ENCODE results near the gene ADIRF.
"Not testable (repeated sequence)": the region's sequence is repeated elsewhere in the genome, so short reads cannot be mapped to it uniquely, and the experiment has no call there.

The ADIRF gene

DNA sequence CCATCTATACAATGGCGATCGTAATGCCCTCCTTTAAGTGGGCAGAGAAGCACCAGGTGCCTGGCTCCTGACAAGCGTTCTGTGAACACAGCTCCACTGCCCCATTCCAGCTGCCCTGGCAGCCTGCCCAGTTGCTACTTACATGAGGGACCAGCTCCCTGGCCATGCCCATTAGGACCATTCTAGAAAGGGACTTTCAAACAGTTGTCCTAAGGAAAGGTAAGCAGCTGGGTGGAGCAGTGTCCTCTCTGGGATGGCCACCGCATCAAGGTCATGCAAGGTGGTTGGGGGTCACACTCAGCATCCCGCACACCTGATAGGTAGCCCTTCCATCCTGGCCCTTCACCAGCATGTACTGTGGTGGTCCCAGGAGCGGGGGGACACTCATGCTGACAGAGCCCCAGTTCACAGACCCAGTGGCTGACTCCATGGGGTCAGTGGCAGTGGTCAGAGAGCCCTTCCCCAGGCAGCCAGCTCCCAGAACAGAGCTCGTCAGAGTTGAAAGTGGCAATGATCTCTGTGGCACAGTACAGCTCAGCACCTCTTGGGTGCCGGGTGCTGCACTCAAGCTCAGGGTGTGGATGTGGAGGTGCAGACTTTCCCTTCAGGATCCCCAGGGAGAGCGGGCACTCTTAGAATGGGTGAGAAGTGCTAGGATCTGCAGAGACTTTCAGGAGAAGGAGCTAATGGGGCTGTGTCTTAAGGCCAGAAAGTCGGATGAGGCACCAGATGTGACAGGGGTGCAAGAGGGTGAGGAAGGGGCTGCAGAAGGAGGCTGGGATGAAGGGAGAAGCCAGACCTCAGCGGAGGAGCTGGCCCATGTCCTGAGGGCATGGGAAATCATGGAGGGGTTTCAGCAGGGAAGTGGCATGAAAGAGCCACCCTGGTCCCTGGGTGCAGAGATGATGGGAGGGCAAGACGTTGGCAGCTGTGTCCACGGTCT, 21.8 kb upstream of the ADIRF start:
- DNase-seq = no peak

GRCh38 chr10:86947806-86948205, 20.5 kb upstream of the ADIRF start:
- not testable (repeated sequence) for DNase-seq

DNA sequence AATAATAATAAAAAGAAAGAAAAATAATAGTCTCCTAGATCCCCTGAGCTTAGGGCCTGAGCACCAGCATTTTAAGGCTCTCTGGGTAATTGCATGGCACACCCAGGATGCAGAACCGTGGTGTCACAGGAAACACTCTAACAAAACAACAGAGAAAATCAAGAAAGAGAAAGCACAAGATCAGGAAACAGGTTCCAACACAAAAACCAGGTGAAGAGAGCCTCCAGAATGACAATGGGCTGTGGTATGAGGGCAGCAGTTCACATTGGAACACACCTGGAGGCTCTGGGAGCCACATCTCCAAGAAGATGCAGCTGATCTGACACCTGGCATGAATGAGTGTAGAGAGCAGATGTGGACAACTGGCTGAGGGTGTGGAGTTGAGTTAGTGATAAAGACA, 17.9 kb upstream of the ADIRF start:
- no peak for DNase-seq

GRCh38 chr10:86951184-86951761, 17.0 kb upstream of the ADIRF start:
- no peak for DNase-seq

DNA sequence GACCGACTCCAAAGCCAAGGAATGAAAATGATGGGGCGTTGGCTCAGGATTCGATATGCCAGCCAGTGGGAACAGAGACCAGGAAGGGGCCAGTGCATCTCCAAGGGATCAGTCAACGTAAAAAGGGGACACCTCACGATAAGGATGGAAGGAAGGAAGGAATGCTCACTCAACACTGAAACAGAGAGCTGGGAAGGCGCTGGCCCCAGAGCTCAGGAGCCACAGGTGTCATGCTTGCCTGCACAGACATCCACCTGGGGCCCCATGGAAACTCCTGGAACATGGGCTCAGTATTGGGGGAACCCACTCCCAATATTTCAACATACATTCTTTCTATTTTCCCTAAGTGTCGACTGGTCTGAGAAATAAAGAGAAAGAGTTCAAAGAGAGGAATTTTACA, 16.2 kb upstream of the ADIRF start:
- no peak for DNase-seq

DNA sequence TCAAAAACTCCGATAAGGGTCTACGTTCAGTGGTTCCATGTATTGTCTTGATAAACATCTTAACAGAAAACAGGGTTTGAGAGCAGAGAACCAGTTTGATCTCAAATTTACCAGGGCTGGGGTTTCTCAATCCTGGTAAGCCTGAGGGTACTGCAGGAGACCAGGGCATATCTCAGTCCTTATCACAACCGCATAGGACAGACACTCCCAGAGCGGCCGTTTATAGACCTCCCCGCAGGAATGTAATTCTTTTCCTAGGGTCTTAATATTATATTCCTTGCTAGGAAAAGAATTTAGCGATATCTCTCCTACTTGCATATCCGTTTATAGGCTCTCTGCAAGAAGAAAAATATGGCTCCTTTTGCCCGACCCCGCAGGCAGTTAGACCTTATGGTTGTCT, 15.6 kb upstream of the ADIRF start:
- not testable (repeated sequence) for DNase-seq

GRCh38 chr10:86953747-86954680, 14.3 kb upstream of the ADIRF start:
- no peak for DNase-seq

DNA sequence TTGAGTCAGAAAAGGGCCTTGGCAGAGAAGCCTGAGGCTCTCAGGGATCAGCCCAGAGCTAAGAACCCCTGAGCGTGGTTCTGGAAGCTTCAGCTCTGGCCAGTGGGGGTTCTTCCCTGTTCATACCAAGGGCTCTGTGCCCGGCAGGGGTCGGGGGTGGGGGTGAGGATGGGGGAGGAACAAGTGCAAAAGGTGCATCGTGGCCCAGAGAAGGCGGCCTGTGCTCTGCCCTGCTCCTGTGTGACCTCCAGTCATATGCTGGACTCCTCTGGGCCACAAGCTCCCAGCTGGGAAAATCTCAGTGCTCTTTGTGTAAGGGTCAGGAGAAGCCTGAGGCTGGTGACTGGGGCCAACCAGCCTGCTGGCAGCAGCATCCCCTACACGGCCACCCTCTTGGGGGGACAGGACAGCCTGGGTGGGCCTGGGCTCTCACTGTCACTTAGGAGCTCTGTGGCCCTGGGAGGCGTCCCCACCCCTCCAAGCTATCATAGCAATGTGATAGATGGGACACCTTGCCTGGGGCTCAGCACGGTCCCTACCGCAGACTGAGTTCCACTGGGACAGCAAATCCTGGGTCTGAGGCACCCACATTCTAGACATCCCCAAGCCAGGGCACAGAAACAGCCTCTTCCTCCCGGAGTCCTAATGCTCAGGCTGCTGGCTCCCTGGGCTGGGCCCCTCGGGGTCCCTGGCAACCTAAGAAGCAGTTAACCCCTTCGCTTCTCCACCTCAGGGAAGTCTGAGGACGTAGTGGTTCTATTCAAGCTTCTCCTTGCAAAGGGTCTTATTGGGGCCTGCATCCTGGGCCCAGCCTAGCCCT, 13.4 kb upstream of the ADIRF start:
- DNase-seq = no peak

- DNase-seq = no peak
Observed at GRCh38 chr10:86955501-86956194, 12.6 kb upstream of the ADIRF start.

DNA sequence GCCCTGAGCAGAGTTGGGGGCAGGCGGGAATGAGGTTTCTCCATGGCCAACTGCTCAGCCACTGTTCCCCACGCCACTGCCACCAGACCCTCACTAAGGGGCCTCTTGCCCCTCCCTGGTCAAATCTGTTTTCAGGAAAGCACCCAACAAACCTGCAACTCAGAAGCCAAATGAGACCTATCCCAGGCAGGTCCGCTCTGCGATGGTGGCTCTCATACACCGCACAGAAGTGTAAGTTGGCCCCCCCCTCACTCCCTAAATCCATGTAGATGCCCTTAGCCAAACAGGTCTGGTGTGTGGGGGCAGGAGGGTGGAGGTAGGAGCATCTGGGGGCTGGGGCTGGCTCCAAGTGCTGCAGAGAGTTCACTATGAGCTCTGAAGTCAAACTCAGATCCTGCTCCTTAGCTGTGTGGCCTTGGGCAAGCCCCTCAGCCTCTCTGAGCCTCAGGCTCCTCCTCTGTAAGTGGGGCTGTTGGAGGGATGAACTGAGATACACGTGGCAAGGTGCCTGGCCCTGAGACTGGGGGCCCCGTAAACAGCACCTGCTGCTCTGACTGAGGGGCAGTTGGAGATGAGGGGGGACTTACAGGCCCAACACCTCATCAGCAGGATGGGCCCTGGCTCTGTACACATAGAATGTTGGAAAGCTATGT, 12.0 kb upstream of the ADIRF start:
- no peak for DNase-seq

DNA sequence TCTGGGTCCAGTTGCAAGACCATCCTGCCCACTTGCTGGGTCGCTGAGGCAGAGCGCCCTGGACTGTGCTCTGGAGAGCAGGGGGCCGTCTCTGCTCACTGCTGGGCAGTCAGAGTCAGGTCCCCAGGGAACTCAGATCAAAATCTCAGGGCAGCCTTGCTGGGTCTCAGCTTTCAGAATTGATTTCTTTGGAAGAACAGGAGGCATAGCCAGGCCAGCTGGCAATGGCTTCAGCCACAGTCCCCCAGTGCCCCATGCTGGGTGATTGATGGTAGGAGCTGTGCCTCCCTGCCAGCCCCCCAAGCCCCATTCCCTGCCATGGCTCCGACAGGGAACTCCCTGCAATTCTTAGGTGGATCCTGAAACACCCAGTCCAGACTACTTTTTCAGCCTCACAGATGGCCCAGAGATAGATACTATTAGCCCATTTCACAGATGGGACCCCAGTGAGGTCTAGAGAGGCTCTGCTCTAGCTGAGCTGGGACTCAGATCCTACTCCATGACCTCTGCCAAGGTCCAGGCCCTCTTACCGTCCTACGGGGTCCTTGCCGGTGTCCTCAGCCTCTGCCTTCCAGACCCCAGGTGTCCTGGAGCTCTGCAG, 11.3 kb upstream of the ADIRF start:
- no peak for DNase-seq

DNA sequence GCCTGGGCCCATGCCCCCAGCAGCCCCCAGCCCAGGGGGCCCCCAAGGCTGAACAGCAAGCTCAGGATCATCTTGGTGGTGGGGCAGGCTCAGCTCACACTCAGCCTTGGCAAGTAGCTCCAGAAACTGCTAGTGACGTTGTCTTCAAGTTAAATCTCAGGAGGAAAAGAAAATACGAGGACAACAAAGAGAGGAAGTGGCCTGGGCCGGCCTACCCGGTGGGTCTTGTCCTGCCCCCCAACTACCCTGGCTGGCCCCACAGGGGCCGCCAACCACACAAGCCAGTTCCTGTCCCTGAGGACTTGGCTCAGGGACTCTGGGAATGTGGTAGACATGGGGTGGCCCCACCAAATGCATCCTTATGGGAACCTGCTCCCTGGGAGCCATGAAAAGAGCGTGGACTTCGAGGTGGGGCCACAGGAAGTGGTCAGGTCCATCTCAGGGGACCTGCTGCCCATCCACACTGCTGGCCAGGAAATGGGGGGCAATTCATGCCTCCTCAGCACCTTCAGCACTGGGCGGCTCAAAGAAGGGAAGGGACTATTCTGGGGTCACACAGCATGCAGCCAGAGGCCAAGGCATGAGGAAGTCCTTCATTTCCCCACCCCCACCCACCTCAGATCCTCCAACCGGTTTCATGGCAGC, 10.7 kb upstream of the ADIRF start, which contains the start of gene MMRN2:
MMRN2 (minus strand) TSS at position 145 of the 645 bp plus-strand sequence; CDS start at position 71, 74 bp downstream.
- DNase-seq = no peak

GRCh38 chr10:86958116-86958900, 10.0 kb upstream of the ADIRF start, which contains the start of gene SNCG:
Gene SNCG, plus strand, starts transcription at chr10:86958599. Its CDS starts 99 bp downstream, at chr10:86958698.
- DNase-seq = no peak

- no peak for DNase-seq
Observed at GRCh38 chr10:86958901-86959736, 9.2 kb upstream of the ADIRF start.

DNA sequence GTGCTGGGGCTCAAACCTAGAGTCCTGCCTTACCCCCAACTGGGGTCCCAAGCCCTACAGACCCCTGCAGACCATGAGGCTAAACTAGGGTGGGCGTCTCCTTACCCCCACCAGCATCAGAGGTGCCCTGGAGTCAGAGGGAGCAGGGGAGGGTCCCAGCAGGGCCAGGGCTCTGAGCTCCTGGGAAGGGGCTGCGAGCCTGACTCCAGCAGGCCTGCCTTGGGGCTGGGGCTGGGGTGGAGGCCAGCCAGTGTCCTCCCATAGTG, 8.6 kb upstream of the ADIRF start:
- DNase-seq = no peak

GRCh38 chr10:86960003-86960862, 8.0 kb upstream of the ADIRF start:
- DNase-seq = no peak

DNA sequence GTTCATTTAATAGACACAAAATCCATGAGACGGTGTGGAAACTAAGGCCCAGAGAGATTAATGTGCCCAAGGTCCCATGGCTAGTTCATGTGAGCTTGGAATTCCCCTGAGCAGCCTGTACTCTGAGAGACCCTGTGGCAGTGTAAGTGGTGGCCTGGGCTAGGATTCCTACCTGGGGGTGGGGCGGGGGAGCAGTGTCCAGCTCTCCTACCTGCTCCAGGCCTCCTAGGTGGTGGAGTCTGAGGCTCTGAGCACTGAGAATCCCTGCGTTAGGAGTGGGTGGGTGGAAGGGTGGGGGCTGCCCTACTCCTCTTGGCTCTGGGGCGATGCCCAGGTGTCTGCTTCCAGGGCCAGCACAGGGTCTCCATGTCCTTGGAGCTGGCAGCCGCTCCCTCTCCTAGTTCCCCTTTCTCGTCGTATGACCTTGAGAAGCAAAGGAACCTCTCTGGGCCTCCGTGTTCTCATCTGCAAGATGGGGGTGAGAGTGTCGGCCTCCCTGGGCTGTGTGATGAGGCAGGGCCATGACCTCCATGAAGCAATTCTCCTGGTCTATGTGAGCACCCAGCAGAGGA, 7.3 kb upstream of the ADIRF start:
- DNase-seq = no peak

Measured in effector CD8-positive, alpha-beta T cell (primary cell).